Ureter (tissue), 1 donor: ENCODE results near the gene SDHC. TPM values are rescaled to one million over a fixed set of nuclear protein-coding genes. Genes with fewer than 3 reads are reported as not detected.

Experiments
- total RNA-seq: library from RNA; stranded (reverse); gene quantifications from one replicate; pipeline ENCODE4 v1.2.4, GENCODE V29; 2023
- donor health status: DM: yes; HTN: yes; CAD: no.

SDHC gene
- total RNA-seq, 1 donor from 2014 or later, result 169 TPM

Other genes with a start within 250 kb of the SDHC start
- gene ARHGAP30, start 244.5 kb upstream of the SDHC start, total RNA-seq, result 12.1 TPM
- 75.6 TPM for gene NECTIN4, start 224.8 kb upstream of the SDHC start, total RNA-seq
- 13.0 TPM for gene KLHDC9, start 216.0 kb upstream of the SDHC start, total RNA-seq
- 39.2 TPM for gene PFDN2, start 196.3 kb upstream of the SDHC start, total RNA-seq
- gene NIT1, start 196.3 kb upstream of the SDHC start, total RNA-seq, result 34.7 TPM
- gene DEDD, start 181.7 kb upstream of the SDHC start, total RNA-seq, result 34.0 TPM
- 89.2 TPM for gene UFC1, start 160.4 kb upstream of the SDHC start, total RNA-seq
- 29.1 TPM for gene USP21, start 154.9 kb upstream of the SDHC start, total RNA-seq
- gene PPOX, start 148.0 kb upstream of the SDHC start, total RNA-seq, result 26.8 TPM
- 26.6 TPM for gene B4GALT3, start 136.9 kb upstream of the SDHC start, total RNA-seq
- 42.6 TPM for gene ADAMTS4, start 115.3 kb upstream of the SDHC start, total RNA-seq
- gene NDUFS2, start 112.0 kb upstream of the SDHC start, total RNA-seq, result 94.1 TPM
- 11.3 TPM for gene FCER1G, start 99.1 kb upstream of the SDHC start, total RNA-seq
- not detected for gene APOA2, start 90.8 kb upstream of the SDHC start, total RNA-seq
- gene TOMM40L, start 88.3 kb upstream of the SDHC start, total RNA-seq, result 17.5 TPM
- gene NR1I3, start 76.2 kb upstream of the SDHC start, total RNA-seq, result not detected
- gene PCP4L1, start 55.6 kb upstream of the SDHC start, total RNA-seq, result 66.5 TPM
- 3.1 TPM for gene MPZ, start 4.4 kb upstream of the SDHC start, total RNA-seq
- not detected for gene CFAP126, start 53.5 kb downstream of the SDHC start, total RNA-seq
- 18.5 TPM for gene FCGR2A, start 191.1 kb downstream of the SDHC start, total RNA-seq
- gene HSPA6, start 210.2 kb downstream of the SDHC start, total RNA-seq, result 2.9 TPM
- 6.8 TPM for gene FCGR3A, start 235.4 kb downstream of the SDHC start, total RNA-seq